GOT3 (cell line): ENCODE results near the gene KLHDC8B.

Experiments used
- DNase-seq: peaks from one replicate; lab custom pipeline; 2025; ENCODE audit warnings: mixed read lengths; lab: John Stamatoyannopoulos, UW

KLHDC8B gene

GRCh38 chr3:49158792-49159191 lies 12.6 kb upstream of the KLHDC8B start:
- no peak for DNase-seq

DNA sequence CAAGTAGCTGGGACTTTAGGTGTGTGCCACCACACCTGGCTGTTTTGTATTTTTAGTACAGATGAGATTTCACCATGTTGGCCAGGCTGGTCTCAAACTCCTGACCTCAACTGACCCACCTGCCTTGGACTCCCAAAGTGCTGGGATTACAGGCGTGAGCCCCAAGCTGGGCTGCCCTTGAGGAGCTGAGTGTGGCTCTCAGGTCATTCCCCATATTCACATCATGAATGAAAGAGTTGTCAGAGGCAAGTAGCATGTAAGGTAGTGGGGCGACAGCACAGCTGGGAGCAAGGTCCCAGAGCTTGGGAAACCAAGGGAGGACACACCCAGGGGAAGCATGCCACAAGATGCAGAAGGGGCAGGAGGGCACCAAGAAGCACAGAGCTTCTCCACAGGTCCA lies 10.2 kb upstream of the KLHDC8B start:
- DNase-seq, result no peak

DNA sequence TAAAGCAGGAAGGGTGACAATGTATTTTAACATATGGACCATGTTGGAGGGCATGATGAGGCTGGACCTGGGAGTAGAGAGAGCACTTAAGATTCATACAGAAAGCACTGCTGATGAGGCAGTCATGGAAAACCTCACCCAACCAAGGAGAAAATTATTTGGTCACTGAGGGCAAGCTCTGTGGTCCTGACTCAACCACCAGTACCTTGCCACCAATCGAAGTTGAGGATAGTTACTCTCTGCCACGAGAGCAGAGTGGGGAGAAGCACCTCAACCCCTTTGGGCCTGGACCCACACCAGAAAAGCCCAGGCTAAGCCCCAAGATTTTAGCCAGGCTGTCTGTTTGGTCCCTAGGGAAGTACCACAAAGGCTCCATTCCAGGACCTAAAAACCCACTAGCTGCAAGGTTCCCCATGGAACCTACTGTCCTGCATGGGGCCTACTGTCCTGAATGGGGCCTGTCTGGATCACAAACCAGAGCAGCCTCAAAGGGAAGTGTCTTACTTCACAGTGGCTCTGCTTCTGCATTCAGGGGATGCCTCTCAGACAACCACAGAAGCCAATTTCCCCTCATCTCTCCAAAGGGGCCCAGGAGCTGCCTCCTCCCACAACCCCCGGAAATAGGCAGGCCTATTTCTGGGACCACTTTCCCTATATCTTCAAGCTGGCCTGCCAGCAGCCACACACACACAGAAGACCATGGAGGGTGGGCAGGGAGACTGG lies 9.4 kb upstream of the KLHDC8B start:
- DNase-seq, result no peak

DNA sequence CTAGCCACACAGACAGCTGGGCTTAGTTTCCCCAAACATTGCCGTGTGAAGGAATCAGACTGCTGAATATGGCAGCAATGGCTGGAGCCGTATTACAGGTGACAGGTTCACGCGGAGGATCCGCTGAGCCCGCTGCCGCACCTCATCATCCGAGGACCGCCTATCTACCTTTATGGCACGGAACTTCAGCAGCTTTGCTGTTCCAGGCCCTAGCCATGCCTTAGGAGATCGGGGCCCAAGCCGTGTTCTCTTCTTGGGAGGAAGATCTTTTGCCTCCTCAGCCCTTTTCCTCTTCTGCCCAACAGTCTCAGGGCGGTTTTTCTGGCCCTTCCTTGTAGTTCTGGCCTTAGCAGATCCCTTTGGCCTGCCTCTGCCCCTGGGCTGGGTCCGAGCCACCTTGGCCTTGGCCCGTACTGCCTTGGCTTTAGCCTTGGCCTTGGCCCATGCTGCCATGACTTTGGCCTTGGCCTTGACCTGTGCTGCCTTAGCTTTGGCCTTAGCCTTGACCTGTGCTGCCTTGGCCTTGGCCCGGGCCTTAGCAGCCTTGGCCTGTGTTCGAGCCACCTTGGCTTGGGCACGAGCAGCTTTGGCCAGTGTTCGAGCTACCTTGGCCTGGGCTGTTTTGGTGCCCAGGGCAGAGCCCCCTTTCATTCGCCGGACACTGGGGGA lies 8.5 kb upstream of the KLHDC8B start:
- no peak for DNase-seq

- DNase-seq, result no peak
Observed at GRCh38 chr3:49163609-49164008, 7.8 kb upstream of the KLHDC8B start.

DNA sequence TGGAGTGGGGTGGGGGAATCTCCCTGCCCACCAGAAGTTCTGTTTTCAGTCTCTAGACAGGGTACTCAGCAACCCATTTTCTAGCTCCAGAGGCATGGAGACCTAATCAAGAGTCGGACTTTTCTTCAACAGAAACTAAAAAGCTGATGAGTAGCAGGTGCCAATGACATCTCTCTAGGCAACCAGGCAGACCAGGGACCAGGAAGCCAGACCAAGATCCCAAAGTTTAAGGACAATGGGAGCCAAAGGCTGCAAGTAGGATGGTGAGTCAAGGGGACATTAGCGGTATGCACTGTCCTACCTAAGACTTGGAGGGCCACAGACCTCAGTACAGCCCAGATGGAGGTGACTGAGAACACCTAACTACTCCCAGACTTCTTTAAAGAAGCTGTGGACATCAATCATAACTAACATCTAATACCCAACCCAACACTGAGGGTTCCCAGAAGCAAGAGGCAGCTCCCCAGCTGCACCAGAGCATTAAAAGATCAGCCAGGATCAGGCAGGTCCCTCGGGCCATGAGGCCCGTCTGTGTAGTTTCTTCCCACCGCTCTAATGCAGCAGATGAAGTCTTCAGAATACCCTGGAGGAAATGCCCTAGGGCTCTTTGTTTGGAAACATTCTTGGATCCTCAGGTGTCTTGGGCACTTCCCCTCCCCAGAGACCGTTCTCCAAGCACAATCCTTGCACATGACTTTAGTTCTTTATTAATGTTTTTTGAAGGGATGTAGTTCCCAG lies 6.2 kb upstream of the KLHDC8B start:
- DNase-seq, result no peak

- DNase-seq, result peak; percentile 32
Observed at GRCh38 chr3:49165771-49166751, 5.3 kb upstream of the KLHDC8B start, which contains the start of gene CCDC71. Gene CCDC71, minus strand, starts transcription at chr3:49166331. Its CDS starts 2,123 bp downstream, at chr3:49164208.

- no peak for DNase-seq
Observed at GRCh38 chr3:49166752-49167556, 4.4 kb upstream of the KLHDC8B start.

DNA sequence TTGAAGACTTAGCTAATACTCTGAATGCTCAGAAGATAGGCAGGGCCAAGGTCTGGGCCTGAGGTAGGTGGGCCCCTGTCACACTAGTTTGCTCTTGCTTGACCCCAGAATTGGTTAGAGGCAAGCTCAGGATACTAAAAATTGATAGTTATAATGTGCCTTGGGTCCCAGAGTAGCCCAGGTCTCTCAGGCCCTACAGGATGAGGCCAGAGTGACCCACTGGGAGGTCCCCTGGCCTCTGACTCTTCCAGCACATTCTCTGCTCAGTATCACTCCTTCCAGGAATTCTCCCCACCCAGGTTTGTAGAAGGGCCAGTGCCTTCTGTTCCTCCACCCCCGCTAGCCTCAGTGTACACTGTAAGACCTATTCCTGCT lies 667 bp upstream of the KLHDC8B start:
- no peak for DNase-seq

DNA sequence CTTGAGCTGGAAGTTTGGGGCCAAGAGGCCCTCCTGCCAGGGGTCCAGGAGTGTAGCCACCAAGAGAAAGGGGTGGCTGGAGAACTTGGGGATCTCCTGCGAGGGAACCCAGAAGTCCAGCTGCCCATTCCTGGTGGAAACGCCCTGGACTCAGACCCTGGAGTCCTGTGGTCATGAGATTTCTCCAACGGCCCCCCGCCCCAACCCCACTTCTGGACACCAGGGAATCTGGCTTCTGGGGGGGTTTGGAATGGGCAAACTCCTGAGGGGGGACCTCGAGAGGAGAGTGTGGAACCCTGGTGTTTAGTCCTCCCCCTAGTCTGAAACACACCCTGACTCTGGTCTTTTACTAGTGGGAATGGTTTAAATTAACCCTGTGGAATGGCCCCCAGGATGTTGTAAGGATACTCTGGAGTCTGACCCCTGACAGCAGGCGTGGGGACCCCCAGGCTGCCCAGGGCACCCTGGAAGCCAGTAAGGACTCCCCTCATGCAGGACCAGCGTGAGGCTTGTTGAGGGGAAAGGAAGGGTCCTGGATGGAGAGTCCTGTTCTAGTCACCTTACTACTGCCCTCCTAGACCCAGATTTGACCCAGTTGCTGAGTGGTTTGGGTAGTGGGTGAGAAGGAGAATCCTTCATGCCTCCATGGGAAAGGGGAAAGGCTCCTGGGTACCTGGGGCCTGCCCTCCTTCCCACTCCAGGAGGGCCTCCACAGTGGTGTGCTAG lies 540 bp downstream of the KLHDC8B start:
- no peak for DNase-seq

GRCh38 chr3:49172551-49173041 lies 1.2 kb downstream of the KLHDC8B start:
- DNase-seq, result no peak

DNA sequence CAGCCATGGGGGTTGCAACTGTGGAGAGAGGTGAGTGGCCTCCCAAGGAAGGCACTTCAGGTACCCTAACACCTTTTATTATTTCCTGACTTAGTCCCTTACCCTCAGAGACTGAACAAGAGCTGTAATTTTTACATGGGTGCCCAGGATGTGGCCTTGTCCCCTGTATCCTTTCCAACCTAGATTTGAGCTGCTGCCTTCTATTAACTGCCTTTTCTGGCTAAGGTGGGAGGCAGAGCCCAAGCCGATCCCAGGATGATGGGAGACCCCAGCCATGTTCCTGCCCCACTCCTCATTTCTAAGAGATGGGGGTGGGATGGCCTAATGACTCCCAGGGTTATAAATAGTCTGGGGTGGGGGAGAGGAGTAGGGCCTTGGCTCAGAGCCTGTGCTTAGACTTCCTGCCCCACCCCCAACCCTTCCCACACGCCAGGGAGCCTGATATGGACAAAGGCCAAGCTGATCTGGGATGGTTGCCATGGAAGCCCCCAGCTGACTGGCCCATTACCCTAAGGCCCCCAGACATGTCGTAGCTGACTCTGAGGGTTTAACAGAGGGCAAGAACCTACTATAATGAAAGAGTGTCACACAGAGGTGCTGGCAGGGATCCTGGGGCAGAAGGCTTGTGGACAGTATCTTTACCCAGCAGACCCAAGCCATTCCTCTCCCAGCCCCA lies 1.9 kb downstream of the KLHDC8B start:
- no peak for DNase-seq

GRCh38 chr3:49173792-49174170 lies 2.4 kb downstream of the KLHDC8B start:
- DNase-seq, result no peak

DNA sequence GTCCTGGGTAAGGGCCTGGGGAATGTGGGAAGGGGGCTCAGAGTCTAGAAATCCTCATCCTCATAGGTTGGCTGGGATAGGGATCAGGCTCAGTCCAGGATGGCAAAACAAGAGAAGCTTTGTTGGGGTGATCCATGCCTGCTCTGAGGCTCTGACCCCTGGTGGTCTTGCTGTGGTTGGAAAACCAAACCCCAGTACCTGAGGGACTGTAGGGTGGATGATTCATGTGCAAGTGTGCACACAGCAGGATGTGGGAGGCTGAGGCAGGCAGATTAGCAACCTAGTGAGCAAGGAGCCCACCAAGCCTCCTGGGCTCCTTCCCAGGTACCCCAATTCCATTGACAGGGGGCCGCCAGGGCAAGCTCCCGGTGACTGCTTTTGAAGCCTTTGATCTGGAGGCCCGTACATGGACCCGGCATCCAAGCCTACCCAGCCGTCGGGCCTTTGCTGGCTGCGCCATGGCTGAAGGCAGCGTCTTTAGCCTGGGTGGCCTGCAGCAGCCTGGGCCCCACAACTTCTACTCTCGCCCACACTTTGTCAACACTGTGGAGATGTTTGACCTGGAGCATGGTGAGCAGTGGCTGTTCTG lies 3.1 kb downstream of the KLHDC8B start:
- DNase-seq, result no peak

DNA sequence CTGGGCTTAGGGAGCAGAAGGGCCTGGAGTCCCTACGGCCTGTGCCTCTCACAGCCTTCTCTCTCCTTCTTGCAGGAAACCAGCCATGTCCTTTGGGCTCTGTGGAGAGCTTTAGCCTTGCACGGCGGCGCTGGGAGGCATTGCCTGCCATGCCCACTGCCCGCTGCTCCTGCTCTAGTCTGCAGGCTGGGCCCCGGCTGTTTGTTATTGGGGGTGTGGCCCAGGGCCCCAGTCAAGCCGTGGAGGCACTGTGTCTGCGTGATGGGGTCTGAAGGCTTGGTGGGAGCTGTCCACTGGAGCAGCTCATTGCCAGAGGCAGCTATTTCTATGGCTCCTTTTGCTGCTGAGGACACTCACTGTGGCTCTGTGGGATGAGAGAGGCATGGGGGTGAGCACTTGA lies 4.1 kb downstream of the KLHDC8B start:
- DNase-seq, result no peak

- DNase-seq, result no peak
Observed at GRCh38 chr3:49177073-49177472, 5.7 kb downstream of the KLHDC8B start.

DNA sequence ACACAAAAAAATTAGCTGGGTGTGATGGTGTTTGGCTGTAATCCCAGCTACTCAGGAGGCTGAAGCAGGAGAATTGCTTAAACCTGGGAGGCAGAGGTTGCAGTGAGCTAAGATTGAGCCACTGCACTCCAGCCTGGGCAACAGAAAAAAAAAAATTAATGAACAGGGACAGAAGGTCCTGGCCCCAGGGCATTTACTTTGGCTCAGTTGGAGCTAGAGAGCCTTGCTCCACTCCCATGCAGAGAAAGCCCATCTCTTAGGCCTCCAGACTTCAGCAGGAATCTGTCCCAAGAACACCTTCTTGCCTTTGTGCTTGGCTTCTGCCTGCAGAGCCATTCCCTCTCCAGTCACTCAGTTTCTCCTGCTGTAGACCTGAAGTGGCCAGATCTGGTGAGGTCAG lies 8.7 kb downstream of the KLHDC8B start:
- DNase-seq, result no peak

DNA sequence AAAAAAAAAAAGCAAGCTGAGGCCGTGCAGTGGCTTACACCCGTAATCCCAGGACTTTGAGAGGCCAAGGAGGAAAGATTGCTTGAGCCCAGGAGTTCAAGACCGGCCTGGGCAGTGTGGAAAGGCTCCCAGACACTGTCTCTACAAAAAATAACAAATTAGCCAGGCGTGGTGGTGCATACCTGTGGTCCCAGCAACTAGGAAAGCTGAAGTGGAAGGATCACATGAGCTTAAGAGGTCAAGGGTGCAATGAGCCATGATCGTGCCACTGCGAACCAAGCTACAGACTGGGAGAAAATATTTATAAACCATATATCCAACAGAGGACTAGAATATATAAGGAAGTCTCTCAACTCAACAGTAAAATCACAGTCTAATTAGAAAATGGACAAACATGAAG lies 10.0 kb downstream of the KLHDC8B start:
- DNase-seq, result no peak

- DNase-seq, result no peak
Observed at GRCh38 chr3:49182682-49183081, 11.3 kb downstream of the KLHDC8B start.
